Stimulated activated naive B cell treated with anti-CD40 and anti-IgM and Interleukin-4, amounts not matched to agents 10 μg/mL and 1 μg/mL and 100 μg/mL, for 72 hours (primary cell): Measurements from ENCODE around the gene SSX2IP.
"Not testable (repeated sequence)": the region's sequence is repeated elsewhere in the genome, so short reads cannot be mapped to it uniquely, and the experiment has no call there.

Source experiments
- ATAC-seq, 2 donors: fragments of 150-1000 bp; cut with Tn5 transposase; replicated peaks; 2 replicates each; pipeline ENCODE4 v1.10.0; 2021; ENCODE audit warnings: moderate library complexity in 1 of 2
- DNase-seq: peaks from one replicate; pipeline ENCODE4 v3.0.0; 2021
- H3K27ac Mint-ChIP-seq: one replicate; pipeline ENCODE4 v1.8.0; 2022; ENCODE audit warnings: mild to moderate bottlenecking, mixed read lengths
- H3K27me3 Mint-ChIP-seq, 2 donors: one replicate each; pipeline ENCODE4 v1.8.0; 2022; ENCODE audit warnings: mixed read lengths in 2 of 2
- H3K36me3 Mint-ChIP-seq, 2 donors: one replicate each; pipeline ENCODE4 v1.8.0; 2022; ENCODE audit warnings: mixed read lengths in 2 of 2, mild to moderate bottlenecking in 1 of 2
- H3K4me1 Mint-ChIP-seq, 2 donors: one replicate each; pipeline ENCODE4 v1.8.0; 2022; ENCODE audit warnings: mixed read lengths in 2 of 2, mild to moderate bottlenecking in 1 of 2
- H3K4me3 Mint-ChIP-seq, 2 donors: one replicate each; pipeline ENCODE4 v1.8.0; 2022; ENCODE audit warnings: mild to moderate bottlenecking in 2 of 2, mixed read lengths in 2 of 2, moderate library complexity in 1 of 2
- H3K9me3 Mint-ChIP-seq, 2 donors: one replicate each; pipeline ENCODE4 v1.8.0; 2022; ENCODE audit warnings: mixed read lengths in 2 of 2, mild to moderate bottlenecking in 1 of 2

The SSX2IP gene

DNA sequence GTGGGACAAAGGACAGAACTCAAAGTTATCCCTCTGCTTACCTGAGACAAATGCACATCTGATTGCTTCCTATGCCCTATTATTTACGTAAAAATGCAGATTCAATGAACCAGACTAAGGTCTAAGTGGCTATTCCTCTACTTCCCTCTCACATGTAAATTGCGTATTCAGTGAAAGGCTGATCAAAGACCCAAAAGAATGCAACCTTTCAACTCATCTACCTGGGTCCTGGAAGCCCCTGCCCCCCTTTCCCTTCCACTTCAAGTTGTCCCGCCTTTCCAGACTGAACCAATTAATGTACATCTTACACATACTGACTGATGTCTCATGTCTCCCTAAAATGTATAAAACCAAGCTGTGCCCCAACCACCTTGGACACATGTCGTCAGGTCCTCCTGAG is 14.6 kb downstream of the SSX2IP start:
- H3K36me3 Mint-ChIP-seq = peaks cover 0 to 7% of the 10 kb centered on the region in 2 donors
- no peaks in the 10 kb centered on the region for H3K9me3 Mint-ChIP-seq
- no peak overlapping the region for H3K4me3 Mint-ChIP-seq
- no peak overlapping the region for H3K27ac Mint-ChIP-seq
- no peaks in the 10 kb centered on the region for H3K4me1 Mint-ChIP-seq
- no peak for DNase-seq
- no peak for ATAC-seq
- H3K27me3 Mint-ChIP-seq = no peaks in the 10 kb centered on the region

DNA sequence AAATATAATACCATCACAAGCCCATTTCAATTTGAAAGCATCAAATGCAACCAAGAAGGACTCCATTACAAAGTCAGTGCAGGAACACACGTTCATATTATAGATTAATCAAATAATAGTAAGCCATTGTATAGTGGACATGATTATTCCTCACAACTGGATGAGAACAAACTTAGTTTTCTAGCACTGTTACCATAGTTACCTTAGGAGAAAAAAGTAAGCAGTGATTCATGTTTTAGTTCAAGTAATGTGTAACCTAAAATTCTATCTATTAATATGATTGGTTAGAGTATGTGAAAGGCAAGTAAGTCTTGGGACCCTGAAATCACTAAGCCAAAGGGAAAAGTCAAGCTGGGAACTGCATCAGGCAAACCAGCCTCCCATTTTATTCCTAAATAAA is 15.2 kb downstream of the SSX2IP start:
- no peak for DNase-seq
- Mint-ChIP-seq H3K27ac (no peak overlapping the region), H3K36me3 (peaks cover 0 to 7% of the 10 kb centered on the region in 2 donors), H3K9me3 (no peaks in the 10 kb centered on the region), H3K4me3 (no peak overlapping the region), H3K27me3 (no peaks in the 10 kb centered on the region), H3K4me1 (no peaks in the 10 kb centered on the region)
- no peak for ATAC-seq

DNA sequence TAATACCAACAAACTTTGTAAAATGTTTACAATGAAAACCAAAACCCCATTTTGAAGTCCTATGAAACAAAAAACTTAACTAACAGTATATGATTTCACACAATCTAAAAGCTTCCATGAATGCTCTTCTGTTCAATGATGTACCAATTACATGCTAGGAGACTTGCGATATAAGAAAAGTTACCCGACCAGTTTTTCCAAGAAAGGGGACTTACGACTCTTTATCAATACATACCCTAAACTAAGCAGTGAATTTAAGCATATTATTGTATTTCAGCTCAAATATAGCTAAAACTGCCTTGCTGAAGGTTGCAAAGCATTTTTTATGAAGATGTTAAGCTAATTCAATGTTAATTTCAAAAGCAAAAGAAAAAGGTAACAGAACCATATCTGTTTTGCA is 15.6 kb downstream of the SSX2IP start:
- Mint-ChIP-seq H3K36me3 (peaks cover 0 to 7% of the 10 kb centered on the region in 2 donors), H3K27ac (no peak overlapping the region), H3K27me3 (no peaks in the 10 kb centered on the region), H3K4me1 (no peaks in the 10 kb centered on the region), H3K4me3 (no peak overlapping the region), H3K9me3 (no peaks in the 10 kb centered on the region)
- ATAC-seq (no peak), DNase-seq (no peak)

DNA sequence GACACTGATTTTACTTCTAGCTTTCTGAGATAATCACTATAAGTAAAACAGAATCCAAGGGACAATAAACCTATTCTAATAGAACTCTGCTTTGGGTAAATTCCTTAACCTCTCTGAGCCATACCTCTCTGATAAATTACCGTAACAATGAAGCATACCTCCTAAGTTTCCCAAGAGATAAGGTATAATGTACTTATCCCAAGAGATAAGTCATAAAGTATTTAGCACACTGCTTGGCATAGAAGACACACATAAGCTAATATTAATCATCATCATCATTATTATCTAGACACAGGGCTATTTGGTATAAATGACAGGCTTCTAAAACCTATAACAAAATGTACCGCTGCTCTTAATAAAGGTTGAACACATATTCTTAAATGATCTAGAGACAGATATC is 16.2 kb downstream of the SSX2IP start:
- no peak for DNase-seq
- peaks cover 0 to 7% of the 10 kb centered on the region in 2 donors for H3K36me3 Mint-ChIP-seq
- H3K27me3 Mint-ChIP-seq = no peaks in the 10 kb centered on the region
- no peak for ATAC-seq
- no peaks in the 10 kb centered on the region for H3K9me3 Mint-ChIP-seq
- no peak overlapping the region for H3K27ac Mint-ChIP-seq
- no peaks in the 10 kb centered on the region for H3K4me1 Mint-ChIP-seq
- H3K4me3 Mint-ChIP-seq = no peak overlapping the region

DNA sequence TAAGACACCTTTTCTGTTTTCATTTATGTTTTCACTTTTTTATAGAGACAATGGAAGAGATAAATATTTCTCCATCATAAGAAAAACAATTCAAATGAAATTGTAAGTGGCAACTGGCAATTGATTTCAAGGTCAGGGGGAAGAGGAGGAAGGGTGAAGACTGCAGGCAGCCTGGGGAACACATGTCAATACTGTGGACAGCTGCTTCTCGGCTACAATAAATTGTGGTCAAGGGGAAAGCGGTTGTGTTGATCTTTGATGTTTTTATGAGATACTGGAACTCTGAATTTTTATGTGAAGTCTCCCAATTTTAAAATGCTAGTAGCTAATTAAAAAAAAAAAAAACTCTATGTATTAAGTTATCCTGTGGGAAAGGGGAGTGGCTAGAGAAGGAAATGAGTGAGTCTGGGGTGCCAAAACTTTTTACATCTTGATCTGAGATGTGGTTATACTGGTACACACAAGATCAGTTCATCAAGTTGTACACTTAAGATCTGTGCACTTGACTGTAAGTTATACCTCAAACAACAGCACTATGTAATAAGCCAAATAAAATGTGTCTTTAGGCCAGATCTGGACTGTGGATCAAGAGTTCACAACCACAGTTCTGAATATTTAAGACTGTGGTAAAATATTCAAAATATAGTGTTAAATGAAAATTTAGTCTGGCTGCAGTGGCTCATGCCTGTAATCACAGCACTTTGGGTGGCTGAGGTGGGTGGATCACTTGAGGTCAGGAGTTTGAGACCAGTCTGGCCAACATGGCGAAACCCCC is 18.0 kb downstream of the SSX2IP start:
- Mint-ChIP-seq H3K4me1 (no peaks in the 10 kb centered on the region), H3K9me3 (no peaks in the 10 kb centered on the region), H3K27ac (no peak overlapping the region), H3K4me3 (no peak overlapping the region), H3K27me3 (no peaks in the 10 kb centered on the region), H3K36me3 (peaks cover 0 to under 1% of the 10 kb centered on the region in 2 donors)
- ATAC-seq (no peak), DNase-seq (no peak)

DNA sequence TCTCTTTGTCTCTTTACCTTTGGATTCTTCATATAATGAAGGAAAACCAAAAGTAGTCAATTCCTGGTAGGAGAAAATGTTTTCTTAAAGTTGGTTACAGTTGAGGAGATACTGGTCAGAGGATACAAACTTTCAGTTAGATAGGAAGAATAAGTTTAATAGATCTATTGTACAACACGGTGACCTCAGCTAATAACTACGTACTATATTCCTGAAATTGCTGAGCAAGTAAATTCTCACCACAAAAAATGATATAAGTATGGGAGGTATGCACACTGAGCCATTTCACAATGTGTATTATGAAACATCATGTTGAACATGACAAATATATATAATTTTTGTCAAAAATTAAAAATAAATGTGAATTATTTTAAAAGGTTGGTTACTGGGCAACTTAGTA is 20.4 kb downstream of the SSX2IP start:
- no peaks in the 10 kb centered on the region for H3K9me3 Mint-ChIP-seq
- H3K36me3 Mint-ChIP-seq = no peaks in the 10 kb centered on the region
- ATAC-seq (no peak), DNase-seq (no peak)
- H3K27ac Mint-ChIP-seq = no peak overlapping the region
- no peak overlapping the region for H3K4me3 Mint-ChIP-seq
- no peaks in the 10 kb centered on the region for H3K4me1 Mint-ChIP-seq
- no peaks in the 10 kb centered on the region for H3K27me3 Mint-ChIP-seq

DNA sequence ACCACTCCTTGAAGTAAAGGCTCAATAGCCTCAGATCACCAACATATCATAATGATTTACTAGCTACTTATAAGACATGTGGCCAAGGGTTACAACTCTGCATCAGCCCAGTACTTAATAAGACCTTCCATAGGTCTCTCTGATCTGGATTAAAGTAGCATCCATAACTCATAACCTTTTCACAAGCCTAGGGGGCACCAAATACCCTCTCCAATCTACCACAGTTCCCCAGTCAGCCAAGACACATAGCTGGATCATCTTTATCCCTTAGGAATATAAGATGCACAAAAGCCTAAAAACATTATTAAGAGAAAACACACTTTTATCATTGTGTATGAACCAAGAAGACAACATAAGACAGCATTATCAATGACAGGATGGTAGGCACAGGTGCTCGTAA is 22.1 kb downstream of the SSX2IP start:
- H3K36me3 Mint-ChIP-seq = no peaks in the 10 kb centered on the region
- no peaks in the 10 kb centered on the region for H3K27me3 Mint-ChIP-seq
- no peak overlapping the region for H3K27ac Mint-ChIP-seq
- DNase-seq (no peak), ATAC-seq (no peak)
- no peak overlapping the region for H3K4me3 Mint-ChIP-seq
- H3K9me3 Mint-ChIP-seq = no peaks in the 10 kb centered on the region
- no peaks in the 10 kb centered on the region for H3K4me1 Mint-ChIP-seq

DNA sequence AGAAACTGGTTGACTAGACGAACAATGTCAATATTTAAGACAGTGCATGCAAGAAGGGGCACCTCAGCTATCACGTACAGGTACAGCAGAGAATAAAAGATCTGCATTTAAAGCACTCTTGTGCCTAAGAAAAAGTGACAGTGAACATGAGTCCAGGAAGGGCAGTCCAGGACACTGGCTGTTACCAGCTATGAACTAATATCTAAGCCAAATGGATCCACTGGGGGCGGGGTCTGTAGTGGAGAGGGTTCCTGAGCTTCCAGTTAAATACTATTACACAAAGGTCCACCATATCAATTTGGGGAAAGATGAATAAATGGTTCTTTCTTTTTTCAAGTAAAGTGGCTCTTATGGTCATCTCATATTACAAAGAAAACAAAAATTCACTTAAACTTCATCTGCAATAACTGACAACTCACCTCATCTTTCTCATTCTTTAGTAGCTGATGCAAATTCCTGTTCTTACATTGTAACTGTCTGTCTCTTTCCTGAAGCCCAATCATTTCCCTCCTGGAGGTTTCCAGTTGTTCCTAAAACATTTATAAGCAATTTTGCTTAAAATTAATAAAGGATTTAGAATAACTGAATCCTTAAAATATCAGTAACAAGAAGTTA is 24.5 kb downstream of the SSX2IP start:
- Mint-ChIP-seq H3K9me3 (no peaks in the 10 kb centered on the region), H3K27me3 (no peaks in the 10 kb centered on the region), H3K4me1 (no peaks in the 10 kb centered on the region), H3K36me3 (peaks cover 3 to 4% of the 10 kb centered on the region in 2 donors), H3K4me3 (no peak overlapping the region), H3K27ac (no peak overlapping the region)
- ATAC-seq (no peak), DNase-seq (no peak)

DNA sequence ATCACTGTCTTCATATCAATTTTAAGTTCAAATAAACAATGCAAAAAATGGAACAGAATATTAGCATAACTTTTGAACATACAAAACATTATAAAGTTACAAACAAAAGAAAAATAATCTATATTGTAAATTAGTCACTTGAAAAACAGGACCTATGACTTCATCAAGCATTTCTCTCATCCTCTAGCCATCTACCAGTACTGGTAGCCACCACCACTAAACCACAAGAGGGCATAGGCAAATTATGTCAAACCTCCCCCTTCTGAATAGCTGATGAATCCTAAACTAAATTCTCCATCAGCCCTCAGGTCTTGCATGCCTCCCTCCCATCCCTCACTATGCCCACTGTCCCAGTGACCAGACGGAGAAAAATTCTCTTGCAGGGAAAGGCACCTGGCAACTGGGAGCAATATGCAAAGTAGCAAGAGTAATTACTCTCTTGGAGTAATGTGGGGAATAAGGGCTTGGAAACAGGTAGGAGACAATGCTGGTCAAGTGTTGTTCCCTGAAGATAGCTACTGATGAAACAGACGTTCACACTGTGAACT is 37.1 kb downstream of the SSX2IP start:
- H3K36me3 Mint-ChIP-seq = peaks cover 17 to 33% of the 10 kb centered on the region in 2 donors
- H3K27ac Mint-ChIP-seq = no peak overlapping the region

DNA sequence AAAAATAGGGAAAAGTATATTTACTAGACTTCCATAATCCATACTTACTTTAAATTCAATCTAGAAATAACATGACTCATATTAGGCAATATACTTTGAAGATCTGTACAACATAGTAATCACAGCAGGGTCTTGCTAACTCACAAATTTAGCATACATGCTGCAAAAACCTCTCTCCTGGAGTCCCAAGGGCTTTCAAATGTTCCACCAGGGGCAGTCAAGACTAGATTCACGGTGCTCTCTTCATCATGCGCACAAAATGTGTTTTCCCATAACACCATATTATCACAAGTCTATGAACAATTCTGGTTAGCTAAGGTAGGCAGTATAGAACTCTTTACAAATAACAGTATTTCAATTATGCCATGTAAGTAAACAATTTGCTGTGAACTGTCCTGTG is 45.8 kb downstream of the SSX2IP start:
- Mint-ChIP-seq H3K36me3 (peaks cover 1 to 4% of the 10 kb centered on the region in 2 donors), H3K27me3 (no peaks in the 10 kb centered on the region), H3K4me1 (no peaks in the 10 kb centered on the region), H3K9me3 (no peaks in the 10 kb centered on the region), H3K4me3 (no peak overlapping the region), H3K27ac (no peak overlapping the region)
- DNase-seq (no peak), ATAC-seq (no peak)

More for the DNA sequence above, 37.1 kb downstream of the SSX2IP start:
- ATAC-seq = no peak
- Mint-ChIP-seq H3K9me3 (no peaks in the 10 kb centered on the region), H3K4me1 (peaks cover 0 to 1% of the 10 kb centered on the region in 2 donors), H3K4me3 (no peak overlapping the region), H3K27me3 (no peaks in the 10 kb centered on the region)
- no peak for DNase-seq

DNA sequence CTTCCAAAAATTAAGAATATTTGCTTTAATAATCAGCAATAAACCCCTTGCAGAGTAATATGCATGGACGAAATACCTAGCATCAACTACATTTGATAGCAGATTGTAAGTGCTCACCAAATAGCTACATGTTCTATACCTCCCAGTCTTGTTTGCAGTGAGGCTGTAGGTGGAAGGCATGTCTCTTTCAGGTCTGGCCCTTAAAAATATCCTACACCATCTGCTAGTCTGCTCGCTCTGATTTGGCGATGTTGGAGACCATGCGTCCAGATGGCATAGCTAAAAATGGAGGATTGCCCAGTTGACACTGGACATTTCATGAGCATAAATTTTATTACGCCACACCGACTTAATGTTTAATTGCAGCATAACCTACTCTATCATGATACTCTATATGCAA is 47.1 kb downstream of the SSX2IP start:
- H3K9me3 Mint-ChIP-seq = no peaks in the 10 kb centered on the region
- no peak for DNase-seq
- no peak overlapping the region for H3K4me3 Mint-ChIP-seq
- no peak for ATAC-seq
- peaks cover 0 to 1% of the 10 kb centered on the region in 2 donors for H3K36me3 Mint-ChIP-seq
- no peaks in the 10 kb centered on the region for H3K27me3 Mint-ChIP-seq
- no peaks in the 10 kb centered on the region for H3K4me1 Mint-ChIP-seq
- H3K27ac Mint-ChIP-seq = no peak overlapping the region

DNA sequence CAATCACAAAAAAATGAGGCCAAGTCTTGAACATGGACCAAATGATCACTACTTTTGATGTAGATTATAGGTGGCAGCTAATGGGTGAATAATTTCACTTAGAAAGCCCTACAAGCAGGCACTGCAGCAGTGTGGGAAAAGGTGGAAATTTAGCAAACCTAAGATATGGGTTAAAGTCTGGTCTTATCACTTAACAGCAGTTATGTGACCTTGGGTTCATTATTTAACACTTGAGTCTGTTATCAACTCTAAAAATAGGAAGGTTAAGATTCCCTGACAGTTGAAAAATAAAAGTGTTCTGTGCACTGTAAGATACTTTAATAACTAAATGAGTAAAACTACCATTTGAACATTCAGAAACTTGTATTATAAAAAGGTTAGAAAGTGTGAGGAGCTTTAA is 47.5 kb downstream of the SSX2IP start:
- H3K36me3 Mint-ChIP-seq = peaks cover 0 to 1% of the 10 kb centered on the region in 2 donors
- no peak overlapping the region for H3K27ac Mint-ChIP-seq
- no peaks in the 10 kb centered on the region for H3K9me3 Mint-ChIP-seq
- DNase-seq (no peak), ATAC-seq (no peak)
- H3K27me3 Mint-ChIP-seq = no peaks in the 10 kb centered on the region
- no peaks in the 10 kb centered on the region for H3K4me1 Mint-ChIP-seq
- H3K4me3 Mint-ChIP-seq = no peak overlapping the region

DNA sequence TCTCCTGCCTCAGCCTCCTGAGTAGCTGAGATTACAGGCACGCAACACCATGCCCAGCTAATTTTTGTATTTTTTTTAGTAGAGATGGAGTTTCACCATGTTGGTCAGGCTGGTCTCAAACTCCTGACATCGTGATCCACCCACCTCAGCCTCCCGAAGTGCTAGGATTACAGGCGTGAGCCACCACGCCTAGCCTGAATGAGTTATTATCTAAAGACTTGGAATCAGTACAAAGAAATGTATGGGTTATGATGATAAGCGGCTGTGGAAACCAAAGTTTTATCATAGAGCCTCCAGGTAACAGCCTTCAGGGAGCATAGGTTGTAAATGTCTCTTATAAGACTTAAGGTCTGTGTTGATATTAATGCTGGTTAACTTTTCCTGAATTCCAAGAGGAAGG is 50.5 kb downstream of the SSX2IP start:
- H3K4me1 Mint-ChIP-seq, H3K9me3 Mint-ChIP-seq, H3K27me3 Mint-ChIP-seq, DNase-seq, H3K27ac Mint-ChIP-seq, ATAC-seq, H3K36me3 Mint-ChIP-seq, H3K4me3 Mint-ChIP-seq: not testable (repeated sequence)

DNA sequence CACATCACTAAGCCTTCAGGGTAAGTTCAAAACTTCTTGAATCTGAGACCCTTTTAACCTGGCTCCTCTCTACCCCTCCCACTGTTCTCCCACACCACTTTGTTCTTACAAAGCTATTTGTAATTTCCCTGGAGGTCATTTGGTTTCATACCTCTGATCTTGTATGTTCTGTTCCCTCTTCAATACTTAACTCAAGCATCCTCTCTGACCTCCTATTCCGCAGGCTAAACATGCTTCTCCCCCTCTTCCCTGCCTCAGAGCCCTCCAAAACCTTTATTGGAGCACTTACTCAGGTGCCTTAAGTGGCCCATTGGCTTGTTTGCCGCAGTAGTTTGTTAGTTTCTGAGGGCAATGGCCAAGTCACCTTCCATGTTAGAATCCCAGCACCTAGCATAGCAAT is 54.8 kb downstream of the SSX2IP start:
- H3K4me1 Mint-ChIP-seq = peaks cover 0 to 3% of the 10 kb centered on the region in 2 donors
- DNase-seq (no peak), ATAC-seq (no peak)
- H3K9me3 Mint-ChIP-seq = peaks cover 0 to 4% of the 10 kb centered on the region in 2 donors
- peaks cover 0 to 5% of the 10 kb centered on the region in 2 donors for H3K27me3 Mint-ChIP-seq
- H3K4me3 Mint-ChIP-seq = no peak overlapping the region
- no peak overlapping the region for H3K27ac Mint-ChIP-seq
- no peaks in the 10 kb centered on the region for H3K36me3 Mint-ChIP-seq
